Sigmoid colon (tissue), 7 donors: ENCODE results near the gene FCN2. TPM values are rescaled to one million over a fixed set of nuclear protein-coding genes. Genes with fewer than 3 reads are reported as not detected.

Experiments
- DNase-seq: peaks from one replicate; pipeline ENCODE4 v3.0.0-alpha.2; 2019
- H3K27ac ChIP-seq, 4 donors: fragments of 200-600 bp; sonication (generic); one replicate each; pipeline ENCODE4 v1.5.1; 2016 to 2019; ENCODE audit warnings: mild to moderate bottlenecking in 1 of 4
- H3K27me3 ChIP-seq, 3 donors: fragments of 200-600 bp; sonication (generic); one replicate each; pipeline ENCODE4 v1.5.1; 2019; ENCODE audit warnings: mild to moderate bottlenecking in 1 of 3
- H3K36me3 ChIP-seq, 4 donors: fragments of 200-600 bp; sonication (generic); one replicate each; pipeline ENCODE4 v1.5.1; 2016 to 2019
- H3K4me1 ChIP-seq, 4 donors: fragments of 200-600 bp; sonication (generic); one replicate each; pipeline ENCODE4 v1.5.1; 2017 to 2019
- H3K4me3 ChIP-seq, 4 donors: fragments of 200-600 bp; sonication (generic); one replicate each; pipeline ENCODE4 v1.5.1; 2017 to 2019; ENCODE audit warnings: mild to moderate bottlenecking in 2 of 4, moderate library complexity in 1 of 4
- H3K9me3 ChIP-seq, 4 donors: fragments of 200-600 bp in 3 of 4; sonication (generic) in 3 of 4; one replicate each; pipeline versions ENCODE4 v1.5.1 to v1.6.1; 2013 to 2019
- CTCF ChIP-seq, 4 experiments: fragments of 450-650 bp in 3 of 4; fragments of 200-600 bp in 1 of 4; IDR thresholded peaks; one replicate each; pipeline ENCODE4 v1.5.1; 2016 to 2019; ENCODE audit warnings: antibody characterized with exemption in 4 of 4, mild to moderate bottlenecking in 3 of 4, moderate library complexity in 2 of 4
- EP300 ChIP-seq, 4 donors: sonication (generic); formaldehyde crosslinking; IDR thresholded peaks; one replicate each; pipeline ENCODE4 v1.6.1; 2017; ENCODE audit warnings: antibody characterized with exemption in 4 of 4
- POLR2A ChIP-seq, 2 donors: fragments of 450-650 bp; IDR thresholded peaks; one replicate each; pipeline ENCODE4 v1.6.1; 2016; ENCODE audit warnings: antibody characterized with exemption in 2 of 2, mild to moderate bottlenecking in 2 of 2, moderate library complexity in 2 of 2
- POLR2AphosphoS5 ChIP-seq, 4 donors: sonication (generic); formaldehyde crosslinking; IDR thresholded peaks; one replicate each; pipeline ENCODE4 v1.6.1; 2017; ENCODE audit warnings: antibody characterized with exemption in 4 of 4
- WGBS, 2 donors: extraction: QIAGEN DNeasy Blood & Tissue Kit; methylation state at CpG; one replicate each; pipeline ENCODE4 v1.1.7; 2013; 5-methylcytosine and 5-hydroxymethylcytosine counted together
- intact Hi-C: fragments of 100-400 bp; cut with DNase I; formaldehyde crosslinking; loops from one replicate; pipeline ENCODE4 v1.15.1; 2023
- polyA plus RNA-seq, 3 donors: library from polyadenylated mRNA; stranded (reverse); fragments of 200-250 nt; gene quantifications; one replicate each; pipeline ENCODE4 v1.2.3, GENCODE V29; 2013
- total RNA-seq, 4 donors: library from RNA; depleted of rRNA; stranded (reverse); fragments of >200 nt; gene quantifications; one replicate each; pipeline ENCODE4 v1.1.0, GENCODE V29; 2016
- donor health status: healthy with polysubstance abuse.
- donor health status: Bipolar disorder and iron deficiency.
- donor health status: healthy.

Gene FCN2
- total and polyA plus RNA-seq, 7 donors, result 0.12 TPM; not detected in 6

GRCh38 chr9:134864821-134865190 is 15.8 kb upstream of the FCN2 start:
- Histone ChIP-seq H3K27ac (peak overlapping the region in 1 of 4 donors; percentile 54), H3K4me3 (no peak overlapping the region), H3K4me1 (peaks cover 0 to 21% (median 0%) of the 10 kb centered on the region in 4 donors), H3K9me3 (no peaks in the 10 kb centered on the region), H3K36me3 (no peaks in the 10 kb centered on the region), H3K27me3 (peaks cover 0 to 4% (median 0%) of the 10 kb centered on the region in 3 donors)
- TF ChIP-seq EP300 (IDR thresholded peaks at IDR 0.05), result no peak
- TF ChIP-seq CTCF (IDR thresholded peaks at IDR 0.05), result no peak
- TF ChIP-seq POLR2A (IDR thresholded peaks at IDR 0.05), result no peak
- no peak for TF ChIP-seq POLR2AphosphoS5 (IDR thresholded peaks at IDR 0.05)
- whole genome bisulfite sequencing, 2 donors, result 89 to 90% methylated on average over 13 of the region's 13 CpGs
- intact Hi-C loops, result no loop called here
- peak; percentile 48 for DNase-seq

- Histone ChIP-seq H3K9me3 (no peaks in the 10 kb centered on the region), H3K27ac (no peak overlapping the region), H3K4me3 (no peak overlapping the region), H3K36me3 (no peaks in the 10 kb centered on the region), H3K4me1 (peaks cover 0 to 18% (median 0%) of the 10 kb centered on the region in 4 donors), H3K27me3 (peaks cover 0 to 18% (median 4%) of the 10 kb centered on the region in 3 donors)
- no peak for TF ChIP-seq POLR2AphosphoS5 (IDR thresholded peaks at IDR 0.05)
- no peak for TF ChIP-seq CTCF (IDR thresholded peaks at IDR 0.05)
- TF ChIP-seq POLR2A (IDR thresholded peaks at IDR 0.05), result no peak
- no peak for TF ChIP-seq EP300 (IDR thresholded peaks at IDR 0.05)
- intact Hi-C loops, result no loop called here
- WGBS, 2 donors, result 91 to 93% methylated on average over 22 of the region's 22 CpGs
- no peak for DNase-seq
These were observed 12.5 kb upstream of the FCN2 start for GRCh38 chr9:134867917-134868750.

GRCh38 chr9:134868751-134869553 is 11.7 kb upstream of the FCN2 start:
- Histone ChIP-seq H3K4me3 (no peak overlapping the region), H3K9me3 (no peaks in the 10 kb centered on the region), H3K27me3 (peaks cover 0 to 18% (median 4%) of the 10 kb centered on the region in 3 donors), H3K36me3 (no peaks in the 10 kb centered on the region), H3K27ac (no peak overlapping the region), H3K4me1 (peaks cover 0 to 10% (median 0%) of the 10 kb centered on the region in 4 donors)
- no peak for DNase-seq
- intact Hi-C loops, result no loop called here
- WGBS, 2 donors, result 80 to 83% methylated on average over 25 of the region's 25 CpGs
- TF ChIP-seq POLR2A (IDR thresholded peaks at IDR 0.05) (no peak), EP300 (IDR thresholded peaks at IDR 0.05) (no peak), POLR2AphosphoS5 (IDR thresholded peaks at IDR 0.05) (no peak), CTCF (IDR thresholded peaks at IDR 0.05) (no peak)

- intact Hi-C loops, result no loop called here
- WGBS, 2 donors, result 69 to 86% methylated on average over 17 of the region's 17 CpGs
- no peak for DNase-seq
- Histone ChIP-seq H3K4me1 (peaks cover 0 to 2% (median 0%) of the 10 kb centered on the region in 4 donors), H3K9me3 (no peaks in the 10 kb centered on the region), H3K36me3 (no peaks in the 10 kb centered on the region), H3K4me3 (no peak overlapping the region), H3K27ac (no peak overlapping the region), H3K27me3 (peaks cover 0 to 18% (median 3%) of the 10 kb centered on the region in 3 donors)
- TF ChIP-seq EP300 (IDR thresholded peaks at IDR 0.05) (no peak), POLR2AphosphoS5 (IDR thresholded peaks at IDR 0.05) (no peak), CTCF (IDR thresholded peaks at IDR 0.05) (no peak)
These were observed 10.9 kb upstream of the FCN2 start for GRCh38 chr9:134869554-134870300.
